Ovary (tissue), 9 donors: ENCODE results near the gene SMCHD1. TPM values are rescaled to one million over a fixed set of nuclear protein-coding genes. Genes with fewer than 3 reads are reported as not detected.
"Not testable (repeated sequence)": the region's sequence is repeated elsewhere in the genome, so short reads cannot be mapped to it uniquely, and the experiment has no call there.

Experiments used
- DNase-seq, 5 donors: peaks; one replicate each; pipeline ENCODE4 v3.0.0-alpha.2; 2019 to 2020
- H3K27ac ChIP-seq, 2 donors: fragments of 200-600 bp; one replicate each; pipeline versions ENCODE4 v1.5.1 to v1.8.0; 2019 to 2022
- H3K27me3 ChIP-seq: fragments of 200-600 bp; one replicate; pipeline ENCODE4 v1.8.0; 2022
- H3K36me3 ChIP-seq: fragments of 200-600 bp; sonication (generic); one replicate; pipeline ENCODE4 v1.5.1; 2019
- H3K4me1 ChIP-seq: one replicate; pipeline ENCODE4 v1.8.1; 2013; ENCODE audit warnings: mild to moderate bottlenecking, moderate library complexity; ENCODE audit not compliant: insufficient read depth
- H3K4me3 ChIP-seq: fragments of 200-600 bp; sonication (generic); one replicate; pipeline ENCODE4 v1.5.1; 2017
- H3K9me3 ChIP-seq, 2 donors: fragments of 200-600 bp in 1 of 2; sonication (generic) in 1 of 2; one replicate each; pipeline versions ENCODE4 v1.5.1 to v1.8.1; 2013 to 2019; ENCODE audit warnings: mild to moderate bottlenecking in 1 of 2, moderate library complexity in 1 of 2
- EP300 ChIP-seq: sonication (generic); formaldehyde crosslinking; IDR thresholded peaks from one replicate; pipeline ENCODE4 v1.6.1; 2017; ENCODE audit warnings: antibody characterized with exemption
- POLR2A ChIP-seq: fragments of 450-650 bp; IDR thresholded peaks from one replicate; pipeline ENCODE4 v1.6.1; 2017; ENCODE audit warnings: antibody characterized with exemption, mild to moderate bottlenecking, moderate library complexity
- WGBS, 3 donors: extraction: QIAGEN DNeasy Blood & Tissue Kit in 1 of 3; methylation state at CpG; one replicate each; pipeline versions ENCODE4 v1.1.5 to v1.1.7; 2013 to 2017; 5-methylcytosine and 5-hydroxymethylcytosine counted together
- intact Hi-C, 4 donors: fragments of 100-400 bp; cut with DNase I; formaldehyde crosslinking; loops; one replicate each; pipeline versions ENCODE4 v1.11.0 to v1.15.1; 2022 to 2023
- polyA plus RNA-seq, 2 donors: library from polyadenylated mRNA; stranded (reverse); fragments of 200-250 nt in 1 of 2; fragments of 350-450 nt in 1 of 2; fragmentation: Illumina TruSeq in 1 of 2; extraction: RNeasy Lipid Tissue Mini Kit (QIAGEN cat#74804) in 1 of 2; gene quantifications; one replicate each; pipeline ENCODE4 v1.2.3, GENCODE V29; 2013 to 2014
- total RNA-seq, 7 donors: library from RNA; depleted of rRNA in 2 of 7; stranded (reverse); fragments of >200 nt in 2 of 7; fragmentation: NEBNext Ultra II Directional in 3 of 7; extraction: Animal tissue kit (Norgen Biotek cat#: 25700) in 3 of 7; gene quantifications; one replicate each; pipeline versions ENCODE4 v1.1.0 to v1.2.4, GENCODE V29; 2016 to 2023
- TF ChIP-seq, protein P1 (sequence below), 3 donors: fragments of 450-650 bp in 2 of 3; fragments of 200-600 bp in 1 of 3; IDR thresholded peaks; one replicate each; pipeline versions ENCODE4 v1.5.1 to v1.8.0; 2016 to 2022; ENCODE audit warnings: antibody characterized with exemption in 3 of 3, mild to moderate bottlenecking in 1 of 3
- donor health status: DM: no; HTN: no; CAD: no; lungs with moderate emphysema.
- donor health status: DM: no; HTN: no; CAD: no.
- donor health status: Bipolar disorder and iron deficiency.
- donor health status: DM: yes; HTN: yes; CAD: no.
- donor health status: DM: no; HTN: no; CAD: no.
- donor health status: DM: yes; HTN: yes; CAD: no.

The SMCHD1 gene
- total and polyA plus RNA-seq, 9 donors = 15.6 to 82.7 (median 50.9) TPM

DNA sequence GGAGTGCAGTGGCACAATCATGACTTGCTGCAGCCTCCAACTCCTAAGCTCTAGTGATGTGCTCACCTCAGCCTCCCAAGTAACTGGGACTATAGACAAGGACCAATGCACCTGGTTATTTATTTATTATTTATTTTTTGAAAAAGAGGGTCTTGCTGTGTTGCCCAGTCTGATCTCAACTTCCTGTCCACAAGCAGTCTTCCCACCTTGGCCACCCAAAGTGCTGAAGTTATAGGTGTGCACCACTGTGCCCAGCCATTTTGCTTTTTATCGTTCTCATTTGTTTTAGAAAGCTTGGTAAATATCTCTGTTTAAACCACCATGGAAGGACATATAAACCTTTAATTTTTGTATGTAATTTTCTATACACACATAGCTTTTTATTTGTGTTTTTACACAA, 74.2 kb downstream of the SMCHD1 start:
- Histone ChIP-seq H3K4me1 (no peaks in the 10 kb centered on the region), H3K4me3 (no peak overlapping the region), H3K27me3 (no peaks in the 10 kb centered on the region), H3K36me3 (no peaks in the 10 kb centered on the region), H3K9me3 (no peaks in the 10 kb centered on the region), H3K27ac (no peak overlapping the region)
- no peak for TF ChIP-seq POLR2A
- TF ChIP-seq, protein P1, sequence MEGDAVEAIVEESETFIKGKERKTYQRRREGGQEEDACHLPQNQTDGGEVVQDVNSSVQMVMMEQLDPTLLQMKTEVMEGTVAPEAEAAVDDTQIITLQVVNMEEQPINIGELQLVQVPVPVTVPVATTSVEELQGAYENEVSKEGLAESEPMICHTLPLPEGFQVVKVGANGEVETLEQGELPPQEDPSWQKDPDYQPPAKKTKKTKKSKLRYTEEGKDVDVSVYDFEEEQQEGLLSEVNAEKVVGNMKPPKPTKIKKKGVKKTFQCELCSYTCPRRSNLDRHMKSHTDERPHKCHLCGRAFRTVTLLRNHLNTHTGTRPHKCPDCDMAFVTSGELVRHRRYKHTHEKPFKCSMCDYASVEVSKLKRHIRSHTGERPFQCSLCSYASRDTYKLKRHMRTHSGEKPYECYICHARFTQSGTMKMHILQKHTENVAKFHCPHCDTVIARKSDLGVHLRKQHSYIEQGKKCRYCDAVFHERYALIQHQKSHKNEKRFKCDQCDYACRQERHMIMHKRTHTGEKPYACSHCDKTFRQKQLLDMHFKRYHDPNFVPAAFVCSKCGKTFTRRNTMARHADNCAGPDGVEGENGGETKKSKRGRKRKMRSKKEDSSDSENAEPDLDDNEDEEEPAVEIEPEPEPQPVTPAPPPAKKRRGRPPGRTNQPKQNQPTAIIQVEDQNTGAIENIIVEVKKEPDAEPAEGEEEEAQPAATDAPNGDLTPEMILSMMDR (IDR thresholded peaks at IDR 0.05) = no peak
- intact Hi-C loops = no loop called here
- whole genome bisulfite sequencing, 3 donors = 98 to 100% (median 98%) methylated on average over 1 of the region's 1 CpG
- no peak for DNase-seq

DNA sequence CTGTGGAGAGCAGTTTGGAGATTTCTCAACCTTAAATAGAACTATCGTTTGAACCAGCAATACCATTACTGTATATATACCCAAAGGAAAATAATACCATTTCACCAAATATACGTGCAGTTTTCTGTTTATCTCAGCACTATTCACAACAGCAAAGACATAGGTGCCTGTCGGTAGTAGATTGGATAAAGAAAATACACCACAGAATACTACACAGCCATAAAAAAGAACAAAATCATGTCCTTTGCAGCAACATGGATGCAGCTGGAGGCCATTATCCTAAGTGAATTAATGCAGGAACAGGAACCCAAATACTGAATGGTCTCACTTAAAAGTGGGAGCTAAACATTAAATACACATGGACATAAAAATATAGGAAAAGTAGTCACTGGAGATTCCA, 81.3 kb downstream of the SMCHD1 start:
- 80 to 98% (median 97%) methylated on average over 3 of the region's 3 CpGs for WGBS, 3 donors
- Histone ChIP-seq H3K36me3 (no peaks in the 10 kb centered on the region), H3K27me3 (no peaks in the 10 kb centered on the region), H3K27ac (no peak overlapping the region), H3K4me3 (no peak overlapping the region), H3K4me1 (no peaks in the 10 kb centered on the region), H3K9me3 (no peaks in the 10 kb centered on the region)
- intact Hi-C loops = no loop called here
- no peak for DNase-seq
- TF ChIP-seq EP300 (no peak), POLR2A (no peak)
- TF ChIP-seq, protein P1 (IDR thresholded peaks at IDR 0.05) = no peak

DNA sequence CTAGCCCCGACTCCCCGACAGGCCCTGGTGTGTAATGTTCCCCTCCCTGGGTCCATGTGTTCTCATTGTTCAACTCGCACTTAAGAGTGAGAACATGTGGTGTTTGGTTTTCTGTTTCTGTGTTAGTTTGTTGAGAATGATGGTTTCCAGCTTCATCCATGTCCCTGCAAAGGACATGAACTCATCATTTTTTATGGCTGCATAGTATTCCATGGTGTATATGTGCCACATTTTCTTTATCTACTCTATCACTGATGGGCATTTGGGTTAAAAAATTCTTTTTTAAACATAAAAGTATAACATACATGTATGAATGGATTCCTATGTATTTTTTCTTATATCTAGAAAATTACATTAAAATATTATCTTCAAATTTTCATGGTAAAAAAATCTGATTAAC, 84.6 kb downstream of the SMCHD1 start:
- 98 to 99% (median 99%) methylated on average over 3 of the region's 3 CpGs for WGBS, 3 donors
- H3K4me1 ChIP-seq, DNase-seq, H3K27me3 ChIP-seq, intact Hi-C loops, H3K4me3 ChIP-seq, H3K36me3 ChIP-seq, H3K27ac ChIP-seq, H3K9me3 ChIP-seq: not testable (repeated sequence)

DNA sequence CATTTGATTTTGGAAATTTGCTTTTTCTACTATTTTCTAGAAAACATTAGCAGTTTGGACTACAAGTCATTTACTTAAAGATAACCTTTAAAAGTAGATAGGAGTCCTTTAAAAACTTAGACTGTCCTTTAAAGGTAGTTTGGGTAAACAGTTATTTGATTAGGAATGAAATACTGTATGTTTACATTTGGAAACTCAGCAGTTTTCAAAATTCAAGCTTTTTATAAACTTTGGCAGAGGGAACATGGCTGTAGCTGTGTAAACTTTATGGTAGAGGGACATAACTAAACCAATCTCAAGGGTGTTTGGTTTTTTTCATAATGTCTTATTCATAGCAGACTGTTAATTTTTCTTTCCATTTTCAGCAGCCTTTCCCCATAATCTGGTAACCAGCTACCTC, 90.7 kb downstream of the SMCHD1 start:
- Histone ChIP-seq H3K9me3 (no peaks in the 10 kb centered on the region), H3K36me3 (no peaks in the 10 kb centered on the region), H3K27me3 (no peaks in the 10 kb centered on the region), H3K27ac (no peak overlapping the region), H3K4me1 (no peaks in the 10 kb centered on the region), H3K4me3 (no peak overlapping the region)
- intact Hi-C loops = no loop called here
- no peak for DNase-seq
- no peak for TF ChIP-seq POLR2A
- no peak for TF ChIP-seq EP300
- TF ChIP-seq, protein P1 (IDR thresholded peaks at IDR 0.05) = no peak

DNA sequence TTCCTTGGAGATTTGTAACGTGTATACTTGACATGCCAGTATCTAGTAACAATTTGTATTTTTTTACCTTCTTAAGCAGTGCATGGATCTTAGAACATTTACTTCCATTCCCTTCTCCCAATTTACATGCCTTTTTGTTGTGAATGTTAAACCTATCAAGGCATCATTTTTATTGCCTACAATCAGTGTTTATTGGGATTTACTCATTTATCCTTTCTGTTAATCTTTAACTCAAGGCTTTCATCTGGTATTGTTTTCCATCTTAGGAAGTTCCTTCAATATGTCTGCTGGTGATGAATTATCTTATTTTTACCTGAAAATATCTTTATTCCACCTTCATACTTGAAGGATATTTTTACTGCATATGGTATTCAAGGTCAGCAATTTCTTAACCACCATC, 102.8 kb downstream of the SMCHD1 start:
- DNase-seq = no peak
- Histone ChIP-seq H3K4me3 (no peak overlapping the region), H3K27me3 (no peaks in the 10 kb centered on the region), H3K4me1 (no peaks in the 10 kb centered on the region), H3K27ac (no peak overlapping the region), H3K9me3 (no peaks in the 10 kb centered on the region), H3K36me3 (no peaks in the 10 kb centered on the region)
- TF ChIP-seq EP300 = no peak
- TF ChIP-seq POLR2A = no peak
- TF ChIP-seq, protein P1 (IDR thresholded peaks at IDR 0.05) = no peak
- 81 to 91% (median 90%) methylated on average over 1 of the region's 1 CpG for WGBS, 3 donors
- intact Hi-C loops = no loop called here
